ENCODE measurements around the gene BPIFB2.

Gene BPIFB2

GRCh38 chr20:33008336-33009213, 1.1 kb downstream of the BPIFB2 start:
- no peak for DNase-seq (ENCODE audit: low read depth)

GRCh38 chr20:33009214-33010132, 2.0 kb downstream of the BPIFB2 start:
- DNase-seq (ENCODE audit: low read depth): no peak

- DNase-seq (ENCODE audit: low read depth): no peak
Measured at GRCh38 chr20:33010133-33010504, 2.6 kb downstream of the BPIFB2 start.

GRCh38 chr20:33010674-33011449, 3.4 kb downstream of the BPIFB2 start:
- no peak for DNase-seq (ENCODE audit: low read depth)

GRCh38 chr20:33012327-33013189, 5.1 kb downstream of the BPIFB2 start:
- no peak for DNase-seq (ENCODE audit: low read depth)

GRCh38 chr20:33013701-33014326, 6.3 kb downstream of the BPIFB2 start:
- DNase-seq (ENCODE audit: low read depth): no peak

- no peak for DNase-seq (ENCODE audit: low read depth)
Measured at GRCh38 chr20:33014336-33015113, 7.0 kb downstream of the BPIFB2 start.

- no peak for DNase-seq (ENCODE audit: low read depth)
Measured at GRCh38 chr20:33015114-33015484, 7.6 kb downstream of the BPIFB2 start.

- DNase-seq (ENCODE audit: low read depth): no peak
Measured at GRCh38 chr20:33015700-33016580, 8.4 kb downstream of the BPIFB2 start.

- no peak for DNase-seq (ENCODE audit: low read depth)
Measured at GRCh38 chr20:33016581-33017109, 9.1 kb downstream of the BPIFB2 start.

GRCh38 chr20:33017542-33017941, 10.0 kb downstream of the BPIFB2 start:
- DNase-seq (ENCODE audit: low read depth): no peak

GRCh38 chr20:33018169-33018931, 10.8 kb downstream of the BPIFB2 start:
- DNase-seq (ENCODE audit: low read depth): no peak

- no peak for DNase-seq (ENCODE audit: low read depth)
Measured at GRCh38 chr20:33019465-33020277, 12.2 kb downstream of the BPIFB2 start.

- DNase-seq (ENCODE audit: low read depth): no peak
Measured at GRCh38 chr20:33020278-33021161, 13.0 kb downstream of the BPIFB2 start.

GRCh38 chr20:33021879-33022278, 14.4 kb downstream of the BPIFB2 start:
- no peak for DNase-seq (ENCODE audit: low read depth)

- DNase-seq (ENCODE audit: low read depth): no peak
Measured at GRCh38 chr20:33022289-33022688, 14.8 kb downstream of the BPIFB2 start.
